HG03378 (cell line): ENCODE measurements around the gene PPIP5K2.
"Not testable (repeated sequence)": the region's sequence is repeated elsewhere in the genome, so short reads cannot be mapped to it uniquely, and the experiment has no call there.

ENCODE experiments used
- ATAC-seq: cut with Tn5 transposase; IDR thresholded peaks from one replicate; pipeline ENCODE4 v1.9.1; 2021; ENCODE audit warnings: mild to moderate bottlenecking, moderate library complexity; ENCODE audit not compliant: unreplicated experiment

Gene PPIP5K2

DNA sequence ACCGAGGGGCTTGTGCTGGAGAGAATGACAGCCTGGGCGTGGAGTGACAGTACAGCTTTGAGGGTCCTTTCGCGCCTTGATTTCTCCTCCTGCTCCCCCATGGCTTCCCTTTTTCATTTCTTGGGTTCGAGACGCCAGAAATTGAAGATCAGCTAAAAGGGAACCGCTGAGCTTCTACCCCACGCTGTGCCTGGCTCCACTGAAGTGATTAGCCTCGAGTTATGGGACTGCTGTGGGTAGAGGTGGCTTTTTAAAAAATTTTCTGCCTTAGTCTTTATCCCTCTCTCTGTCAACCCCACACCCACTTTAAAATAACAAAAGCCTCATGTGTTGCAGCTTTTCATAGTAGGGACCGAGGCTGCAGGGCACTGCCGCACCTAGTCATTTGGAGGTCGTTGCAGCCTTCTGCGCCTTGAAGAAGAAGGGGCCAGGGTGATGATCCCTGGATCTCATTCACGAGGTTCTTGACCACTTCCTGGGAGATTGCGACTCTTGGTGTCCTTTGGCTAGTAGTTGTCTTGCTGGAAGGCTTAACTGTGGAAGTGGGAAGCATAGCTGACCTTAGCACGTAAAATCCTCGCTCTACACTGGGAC lies 603 bp downstream of the PPIP5K2 start:
- ATAC-seq = no peak

DNA sequence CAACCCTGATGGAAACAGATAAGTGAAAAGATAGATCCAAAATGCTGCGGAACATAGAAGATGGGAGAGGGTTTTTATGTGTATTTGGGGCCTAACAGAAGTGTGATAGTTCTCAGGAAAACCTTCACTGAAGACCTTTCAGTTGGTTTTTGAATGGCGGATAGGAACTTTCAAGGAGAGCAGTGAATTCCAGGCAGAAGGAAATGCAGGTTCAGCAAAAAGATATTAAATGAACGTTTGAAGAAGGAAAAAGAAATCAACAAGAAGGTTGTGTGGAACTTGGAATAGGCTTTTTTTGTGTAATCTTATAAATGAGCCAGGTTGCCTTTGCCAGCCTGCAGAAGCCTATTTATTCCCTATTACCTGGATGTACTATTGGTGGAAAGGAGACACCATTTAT lies 2.1 kb downstream of the PPIP5K2 start:
- ATAC-seq = no peak

DNA sequence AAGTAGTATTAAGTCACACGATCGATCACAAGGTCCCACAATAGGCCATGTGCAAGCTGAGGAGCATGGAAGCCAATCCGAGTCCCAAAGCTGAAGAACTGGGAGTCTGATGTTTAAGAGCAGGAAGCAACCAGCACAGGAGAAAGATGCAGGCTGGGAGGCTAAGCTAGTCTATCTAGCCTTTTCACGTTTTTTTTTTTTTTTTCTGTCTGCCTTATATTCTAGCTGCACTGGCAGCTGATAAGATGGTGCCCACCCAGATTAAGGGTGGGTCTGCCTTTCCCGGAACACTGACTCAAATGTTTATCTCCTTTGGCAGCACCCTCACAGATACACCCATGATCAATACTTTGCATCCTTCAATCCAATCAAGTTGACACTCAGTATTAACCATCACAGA lies 6.5 kb downstream of the PPIP5K2 start:
- ATAC-seq = no peak

DNA sequence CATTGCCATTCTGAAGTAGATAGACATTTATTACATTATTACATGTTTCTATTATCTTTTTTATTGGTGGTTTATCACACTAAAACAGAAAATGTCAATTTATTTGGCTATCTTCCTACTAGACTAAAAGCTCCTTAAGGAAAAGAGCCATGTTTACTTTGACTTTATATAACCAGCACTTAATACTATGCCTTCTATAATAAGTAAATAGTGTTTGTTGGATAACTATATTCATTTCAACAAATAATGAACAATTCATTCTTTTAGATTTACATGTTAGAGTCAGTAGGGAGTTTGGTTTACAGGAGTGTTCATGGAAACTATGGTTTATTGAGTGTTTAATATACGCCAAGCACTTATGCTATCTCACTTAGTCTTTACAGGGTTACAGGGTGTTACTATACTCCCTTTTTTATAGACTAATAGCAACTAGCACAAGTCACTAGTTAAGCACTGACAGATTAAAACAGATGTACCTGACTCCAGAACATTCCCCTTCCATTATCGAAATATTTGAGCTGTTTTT lies 7.3 kb downstream of the PPIP5K2 start:
- no peak for ATAC-seq

DNA sequence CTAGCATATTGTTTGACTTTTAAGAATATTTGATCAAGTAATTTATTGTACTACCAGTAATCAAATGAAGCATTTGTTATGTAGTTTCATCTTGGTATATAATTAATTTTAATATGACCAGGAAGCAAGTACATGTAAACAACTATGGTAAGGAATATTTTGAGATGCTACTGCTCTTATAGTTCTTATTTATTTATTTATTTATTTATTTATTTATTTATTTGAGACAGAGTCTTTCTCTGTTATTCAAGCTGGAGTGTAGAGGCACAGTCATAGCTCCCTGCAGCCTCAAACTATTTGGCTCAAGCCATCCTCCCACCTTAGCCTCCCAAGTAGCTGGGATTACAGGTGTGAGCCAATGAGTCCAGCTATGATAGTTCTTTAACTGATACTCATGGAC lies 8.1 kb downstream of the PPIP5K2 start:
- no peak for ATAC-seq

DNA sequence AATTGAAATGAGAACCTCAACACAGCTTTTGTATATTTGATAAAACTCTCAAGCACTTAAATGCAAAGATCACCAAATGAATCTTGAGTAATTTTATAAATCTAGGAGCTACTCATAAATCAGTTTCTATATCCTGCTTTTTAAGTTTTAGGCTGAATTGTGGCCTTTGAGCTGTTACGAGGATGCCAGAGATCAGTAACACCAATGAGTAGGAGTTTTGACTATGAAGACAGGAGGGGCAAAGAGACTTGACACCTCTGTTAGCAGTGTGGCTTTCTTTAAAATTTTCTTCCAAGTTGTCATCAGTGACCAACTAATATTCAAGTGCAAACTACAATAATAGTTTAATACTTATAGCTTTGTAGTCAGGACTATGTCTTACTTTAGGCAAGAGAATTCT lies 12.6 kb downstream of the PPIP5K2 start:
- no peak for ATAC-seq

DNA sequence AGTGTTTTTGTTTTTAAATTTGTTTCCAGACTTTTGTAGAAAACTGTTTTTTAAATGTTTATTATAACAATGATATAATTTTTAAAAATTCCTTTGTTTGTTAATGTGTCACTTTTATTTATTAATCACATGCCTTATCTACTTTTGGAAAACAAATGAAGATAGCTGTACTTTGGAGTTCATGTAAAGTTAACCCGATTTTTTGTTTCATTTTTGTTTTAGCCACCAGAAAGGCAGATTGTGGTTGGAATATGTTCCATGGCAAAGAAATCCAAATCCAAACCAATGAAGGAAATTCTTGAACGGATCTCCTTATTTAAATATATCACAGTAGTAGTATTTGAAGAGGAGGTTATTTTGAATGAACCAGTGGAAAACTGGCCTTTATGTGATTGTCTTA lies 13.1 kb downstream of the PPIP5K2 start:
- no peak for ATAC-seq

DNA sequence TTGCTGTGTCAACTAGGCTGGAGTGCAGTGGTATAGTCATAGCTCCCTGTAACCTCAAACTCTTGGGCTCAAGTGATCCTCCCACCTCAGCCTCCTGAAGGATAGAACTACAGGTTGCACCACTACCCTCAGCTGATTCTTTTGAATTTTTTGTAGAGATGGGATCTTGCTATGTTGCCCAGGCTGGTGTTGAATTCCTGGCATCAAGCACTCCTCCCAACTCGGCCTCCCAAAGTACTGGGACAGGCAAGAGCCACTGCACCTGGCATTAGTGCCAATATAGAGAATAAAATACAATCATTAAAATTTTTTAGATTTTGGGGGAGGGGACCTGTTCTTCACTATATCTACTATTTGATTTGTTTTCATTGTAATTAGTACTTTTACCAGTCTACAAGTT lies 15.4 kb downstream of the PPIP5K2 start:
- ATAC-seq = no peak

DNA sequence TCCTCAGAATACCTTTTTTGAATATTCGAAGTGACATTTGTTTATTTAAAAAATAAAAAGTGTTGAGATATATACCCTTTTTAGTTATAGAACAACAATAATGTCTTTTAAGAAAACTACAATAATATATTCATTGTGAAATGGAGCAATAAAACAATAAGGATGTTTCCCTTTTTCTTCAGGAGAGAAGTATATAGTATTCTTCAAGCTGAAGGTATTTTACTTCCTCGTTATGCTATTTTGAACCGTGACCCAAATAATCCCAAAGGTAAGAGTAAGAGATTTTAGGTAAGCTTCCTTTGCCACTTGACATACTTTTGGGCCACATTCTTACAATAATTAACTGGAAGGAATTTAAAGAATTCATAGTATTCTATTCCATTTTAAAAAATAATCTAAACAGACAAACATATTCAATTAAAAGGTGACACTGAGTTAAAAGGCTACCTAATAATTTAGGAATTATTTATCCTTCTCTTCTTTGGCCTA lies 18.1 kb downstream of the PPIP5K2 start:
- no peak for ATAC-seq

DNA sequence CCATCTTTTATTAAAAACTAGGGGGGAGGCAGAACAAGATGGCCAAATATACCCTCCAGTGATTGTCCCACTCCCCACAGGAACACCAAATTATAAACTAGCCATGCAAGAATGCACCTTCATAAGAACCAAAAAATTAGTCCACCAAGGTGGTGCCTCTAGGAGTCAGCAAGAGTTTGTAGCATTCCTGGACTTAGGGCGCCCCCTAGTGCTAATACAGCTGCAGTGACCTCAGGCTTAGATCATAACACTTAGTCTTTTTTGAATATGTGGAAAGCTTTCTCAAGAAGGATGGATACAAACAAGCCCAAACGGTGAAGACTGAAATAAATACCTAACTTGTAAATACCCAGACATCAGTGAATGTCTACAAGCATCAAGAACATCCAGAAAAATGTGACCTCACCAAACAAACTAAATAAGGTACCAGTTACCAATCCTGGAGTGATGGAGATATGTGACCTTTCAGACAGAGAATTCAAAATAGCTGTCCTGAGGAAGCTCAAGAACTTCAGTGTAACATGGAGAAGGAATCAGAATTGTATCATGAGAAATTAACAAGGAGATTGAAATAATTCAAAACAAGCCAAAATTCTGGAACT lies 19.3 kb downstream of the PPIP5K2 start:
- peak; percentile 98 for ATAC-seq

DNA sequence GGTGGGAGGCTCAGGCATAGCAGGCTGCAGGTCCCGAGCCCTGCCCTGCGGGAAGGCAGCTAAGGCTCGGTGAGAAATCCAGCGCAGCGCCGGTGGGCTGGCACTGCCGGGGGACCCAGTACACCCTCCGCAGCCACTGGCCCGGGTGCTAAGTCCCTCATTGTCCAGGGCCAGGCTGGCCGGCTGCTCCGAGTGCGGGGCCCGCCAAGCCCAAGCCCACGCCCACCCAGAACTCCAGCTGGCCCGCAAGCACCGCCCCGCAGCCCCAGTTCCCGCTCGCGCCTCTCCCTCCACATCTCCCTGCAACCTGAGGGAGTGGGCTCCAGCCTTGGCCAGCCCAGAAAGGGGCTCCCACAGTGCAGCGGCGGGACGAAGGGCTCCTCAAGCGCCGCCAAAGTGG lies 22.0 kb downstream of the PPIP5K2 start:
- ATAC-seq = not testable (repeated sequence)

DNA sequence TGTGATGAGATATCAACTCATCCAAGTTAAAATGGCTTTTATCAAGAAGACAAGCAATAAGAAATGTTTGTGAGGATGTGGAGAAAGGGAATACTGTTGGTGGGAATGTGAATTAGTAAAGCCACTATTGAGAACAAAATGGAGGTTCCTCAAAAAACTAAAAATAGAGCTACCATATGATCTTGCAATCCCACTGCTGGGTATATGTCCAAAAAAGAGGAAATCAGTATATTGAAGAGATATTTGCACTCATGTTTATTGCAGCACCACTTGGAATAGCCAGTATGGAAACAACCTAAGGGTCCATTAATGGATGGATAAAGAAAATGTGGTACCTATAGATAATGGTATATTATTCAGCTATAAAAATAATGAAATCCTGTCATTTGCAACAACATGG lies 25.1 kb downstream of the PPIP5K2 start:
- ATAC-seq = no peak

DNA sequence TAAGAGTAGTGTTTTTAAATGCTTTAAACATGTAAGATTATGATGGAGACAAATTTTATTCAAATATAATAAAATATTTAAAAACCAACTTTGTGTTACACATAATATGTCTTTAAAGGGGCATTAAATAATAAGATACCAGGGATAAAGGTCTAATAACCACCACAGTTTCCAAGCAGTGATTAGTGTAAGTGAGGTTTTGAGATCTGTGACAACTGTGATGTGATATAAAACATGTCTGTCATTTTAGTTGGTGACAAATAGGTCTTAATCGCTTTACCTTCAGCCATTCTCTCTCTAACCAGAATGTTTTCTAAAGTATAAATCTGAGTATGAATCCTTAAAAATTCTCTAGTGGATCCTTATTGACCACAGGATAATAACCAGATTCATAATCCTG lies 28.1 kb downstream of the PPIP5K2 start:
- no peak for ATAC-seq

DNA sequence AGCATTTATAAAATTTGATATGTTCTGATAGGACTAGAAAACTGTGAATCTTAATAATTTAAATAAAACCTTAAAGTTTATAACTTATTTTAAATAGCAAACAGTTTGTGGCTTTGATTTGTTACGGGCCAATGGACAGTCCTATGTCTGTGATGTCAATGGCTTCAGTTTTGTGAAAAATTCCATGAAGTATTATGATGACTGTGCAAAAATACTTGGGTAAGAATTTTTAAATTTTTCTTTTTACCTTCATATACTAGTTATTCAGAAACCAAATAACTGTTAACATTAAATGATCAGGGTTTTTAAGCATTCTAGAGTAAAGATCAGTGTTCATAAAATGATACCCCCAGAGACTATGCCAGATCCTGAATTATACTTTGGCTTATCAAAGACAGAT lies 31.1 kb downstream of the PPIP5K2 start:
- no peak for ATAC-seq

DNA sequence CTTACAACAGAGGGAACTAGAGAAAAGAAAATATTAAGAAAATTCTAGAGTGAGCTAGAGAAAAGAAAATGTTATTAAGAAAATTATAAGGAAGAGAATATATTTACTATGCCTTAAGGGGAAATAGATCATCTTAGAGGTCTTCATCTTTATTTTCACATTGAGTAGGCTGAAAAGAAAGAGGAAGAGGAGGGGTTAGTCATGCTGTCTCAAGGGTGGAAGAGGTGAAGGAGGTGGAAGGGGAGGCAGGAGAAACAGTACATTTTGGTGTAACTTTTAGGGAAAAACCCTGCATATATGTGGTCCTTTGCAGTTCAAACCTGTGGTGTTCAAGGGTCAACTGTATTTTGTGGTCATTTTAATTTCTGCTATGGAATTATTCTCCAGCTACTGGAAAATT lies 46.6 kb downstream of the PPIP5K2 start:
- ATAC-seq = no peak

DNA sequence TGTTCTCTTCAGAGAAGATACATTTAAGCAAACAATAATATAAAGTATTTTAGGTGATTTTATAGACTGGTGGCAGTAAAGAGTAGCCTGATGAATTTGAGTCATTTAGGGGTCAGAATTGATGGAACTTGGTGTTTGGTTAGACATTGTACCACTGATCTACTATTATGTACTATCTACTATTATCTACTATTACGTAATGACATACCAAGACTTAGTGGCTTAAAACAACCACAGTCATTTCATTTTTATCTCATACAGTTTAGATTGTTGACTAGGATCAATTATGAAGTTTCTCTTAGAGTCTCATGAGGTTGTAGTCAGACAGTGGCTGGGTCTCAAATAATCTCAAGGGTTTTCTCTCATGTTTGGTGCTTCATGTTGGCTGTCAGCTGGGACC lies 54.0 kb downstream of the PPIP5K2 start:
- ATAC-seq = no peak

DNA sequence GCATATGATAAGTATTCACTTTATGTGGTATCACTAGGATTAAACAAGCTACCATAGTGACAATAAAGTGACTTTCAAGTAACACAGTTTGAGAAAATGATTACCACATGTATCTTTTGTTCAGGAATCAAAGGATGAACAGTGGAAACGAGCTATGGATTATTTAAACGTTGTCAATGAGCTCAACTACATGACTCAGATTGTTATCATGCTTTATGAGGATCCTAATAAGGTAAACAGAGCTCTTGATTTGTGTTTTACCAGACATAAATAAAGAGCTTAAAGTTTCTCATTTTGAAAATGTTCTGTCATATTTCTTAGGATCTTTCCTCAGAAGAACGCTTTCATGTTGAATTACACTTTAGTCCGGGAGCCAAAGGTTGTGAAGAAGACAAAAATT lies 57.4 kb downstream of the PPIP5K2 start:
- no peak for ATAC-seq

DNA sequence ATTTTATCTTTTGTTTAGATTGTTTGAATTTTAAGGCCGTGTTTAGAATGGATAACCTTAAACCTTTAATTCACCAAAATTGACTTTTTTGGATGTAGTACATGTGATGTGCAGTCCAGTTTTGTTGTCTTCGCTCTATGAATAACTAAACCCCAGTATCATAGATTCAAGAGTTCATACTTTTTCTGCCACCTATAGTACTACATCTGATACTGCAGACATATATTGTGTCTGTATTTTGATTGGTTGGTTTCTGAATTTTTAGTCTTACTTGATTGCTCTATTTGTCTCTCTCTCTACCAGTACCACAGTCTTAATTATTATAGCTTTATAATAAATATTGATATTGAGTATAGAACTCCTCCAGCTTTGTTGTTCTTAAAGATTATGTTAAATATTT lies 58.1 kb downstream of the PPIP5K2 start:
- ATAC-seq = no peak

DNA sequence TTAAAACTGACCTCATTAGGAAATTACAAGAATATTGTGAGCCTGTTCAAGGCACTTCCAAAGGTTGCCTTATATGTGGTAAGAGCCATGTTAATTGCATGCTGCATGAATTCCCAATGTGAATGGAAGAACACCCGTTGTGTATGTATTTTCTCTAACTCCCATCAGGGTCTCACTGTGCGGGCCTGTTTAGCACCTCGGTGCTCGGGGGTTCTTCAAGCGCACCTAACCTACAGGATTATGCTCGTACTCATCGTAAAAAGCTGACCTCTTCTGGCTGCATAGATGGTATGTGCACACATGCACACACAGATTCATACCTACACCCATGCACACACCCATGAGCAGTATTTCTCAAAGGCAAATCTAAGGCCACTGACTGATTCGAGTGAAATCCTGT lies 66.1 kb downstream of the PPIP5K2 start:
- no peak for ATAC-seq

DNA sequence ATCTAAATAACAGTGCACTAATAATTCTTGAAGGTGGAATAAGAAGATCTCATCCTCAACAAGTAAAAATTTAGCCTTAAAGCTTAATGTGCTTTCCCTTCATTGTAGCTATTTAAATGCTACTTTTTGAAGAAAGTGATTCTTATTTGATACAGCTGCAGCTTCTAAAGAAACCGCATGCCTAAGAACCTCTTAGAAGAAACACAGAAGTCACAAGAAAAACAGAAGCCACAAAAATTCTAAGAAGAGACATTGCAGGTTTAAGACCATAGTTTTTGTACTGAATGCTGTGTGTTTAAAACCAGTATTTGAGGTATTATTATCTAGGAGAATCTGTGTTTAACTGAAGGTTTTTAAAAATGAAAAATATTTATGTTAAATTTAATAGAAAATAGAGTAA lies 68.3 kb downstream of the PPIP5K2 start:
- ATAC-seq = no peak

DNA sequence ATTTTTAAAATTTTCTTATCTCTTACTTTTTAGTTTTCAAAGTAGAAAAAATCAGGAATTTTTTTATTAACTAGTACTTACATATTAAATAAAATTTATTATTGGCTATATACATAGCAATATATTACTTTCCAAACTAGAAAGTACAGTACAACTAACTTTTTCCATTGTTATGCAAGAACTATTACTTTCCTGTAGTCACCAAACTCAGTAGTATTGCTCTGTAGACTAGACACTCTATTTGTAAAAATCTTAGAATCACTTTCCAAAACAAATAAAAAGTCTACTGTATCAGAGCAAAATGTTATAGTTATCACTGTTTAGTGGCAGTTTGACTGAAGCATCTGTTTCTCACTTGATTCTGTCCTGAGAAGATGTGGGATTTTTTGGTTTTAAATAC lies 83.1 kb downstream of the PPIP5K2 start:
- no peak for ATAC-seq

DNA sequence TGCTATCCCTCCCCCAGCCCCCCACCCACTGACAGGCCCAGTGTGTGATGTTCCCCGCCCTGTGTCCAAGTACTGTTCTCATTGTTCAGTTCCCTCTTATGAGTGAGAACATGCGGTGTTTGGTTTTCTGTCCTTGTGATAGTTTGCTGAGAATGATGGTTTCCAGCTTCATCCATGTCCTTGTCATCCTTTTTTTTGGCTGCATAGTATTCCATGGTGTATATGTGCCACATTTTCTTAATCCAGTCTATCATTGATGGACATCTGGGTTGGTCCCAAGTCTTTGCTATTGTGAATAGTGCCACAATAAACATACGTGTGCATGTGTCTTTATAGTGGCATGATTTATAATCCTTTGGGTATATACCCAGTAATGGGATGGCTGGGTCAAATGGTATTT lies 84.9 kb downstream of the PPIP5K2 start:
- ATAC-seq = not testable (repeated sequence)
